OCI-LY3 (cell line): Measurements from ENCODE around the gene TUB.

ENCODE experiments used
- H2AFZ ChIP-seq: fragments of 200-600, 300-600 bp; shearing (Covaris generic); 2 replicates; pipeline ENCODE4 v1.6.0; 2014; ENCODE audit warnings: antibody characterized with exemption, low read depth, low read length
- H3K27ac ChIP-seq: fragments of 200-600, 300-600 bp; sonication (generic); 2 replicates; pipeline ENCODE4 v1.5.1; 2014; ENCODE audit warnings: mild to moderate bottlenecking, low read length, moderate library complexity, mixed read lengths
- H3K27me3 ChIP-seq: fragments of 200-600, 300-600 bp; sonication (generic); 2 replicates; pipeline ENCODE4 v1.6.1; 2014; ENCODE audit warnings: low read depth, low read length, mixed read lengths
- H3K36me3 ChIP-seq: fragments of 200-600, 300-600 bp; sonication (generic); replicated peaks from 2 replicates; pipeline ENCODE3; 2014; ENCODE audit warnings: low read depth, low read length, mixed read lengths
- H3K4me1 ChIP-seq: fragments of 300-600, 200-600 bp; sonication (generic); 2 replicates; pipeline ENCODE4 v1.6.1; 2014; ENCODE audit warnings: low read length, mixed read lengths
- H3K4me2 ChIP-seq: fragments of 200-600, 300-600 bp; sonication (generic); 2 replicates; pipeline ENCODE4 v1.6.1; 2014; ENCODE audit warnings: low read length, mixed read lengths
- H3K4me3 ChIP-seq: fragments of 300-600, 200-600 bp; sonication (generic); 2 replicates; pipeline ENCODE4 v1.5.1; 2014; ENCODE audit warnings: antibody characterized with exemption, mild to moderate bottlenecking, low read length, moderate library complexity
- H3K79me2 ChIP-seq: fragments of 300-600, 200-600 bp; shearing (Covaris generic); 2 replicates; pipeline ENCODE4 v1.6.1; 2014; ENCODE audit warnings: mild to moderate bottlenecking, low read length, mixed read lengths
- H3K9ac ChIP-seq: fragments of 300-600, 200-600 bp; shearing (Covaris generic); 2 replicates; pipeline ENCODE4 v1.6.0; 2014; ENCODE audit warnings: mild to moderate bottlenecking, low read length, moderate library complexity
- H3K9me3 ChIP-seq: fragments of 200-600, 300-600 bp; shearing (Covaris generic); 2 replicates; pipeline ENCODE4 v1.6.1; 2014; ENCODE audit warnings: low read length, mixed read lengths; ENCODE audit not compliant: insufficient read depth
- H4K20me1 ChIP-seq: fragments of 200-600, 300-600 bp; sonication (generic); 2 replicates; pipeline ENCODE4 v1.6.1; 2016; ENCODE audit warnings: low read length, mixed read lengths; ENCODE audit not compliant: insufficient read depth
- CTCF ChIP-seq: fragments of 200-600, 300-600 bp; sonication (generic); IDR thresholded peaks from 2 replicates; pipeline ENCODE4 v1.5.1; 2014; ENCODE audit warnings: antibody characterized with exemption, low read length, low read depth
- EZH2phosphoT487 ChIP-seq: fragments of 200-600 bp; shearing (Covaris generic); IDR thresholded peaks from 2 replicates; pipeline ENCODE4 v1.6.1; 2018; ENCODE audit warnings: antibody characterized with exemption, mixed run types, low read depth

Gene TUB

GRCh38 chr11:8055091-8055835 is 25.7 kb upstream of the TUB start:
- no peak overlapping the region for H3K4me2 ChIP-seq
- no peaks in the 10 kb centered on the region for H3K36me3 ChIP-seq
- no peak overlapping the region for H2AFZ ChIP-seq
- no peak overlapping the region for H3K4me3 ChIP-seq
- H3K27me3 ChIP-seq = peaks cover 7% of the 10 kb centered on the region; the same call in 1 of the 2 replicates
- H3K27ac ChIP-seq = no peak overlapping the region
- no peaks in the 10 kb centered on the region for H3K9me3 ChIP-seq
- H3K9ac ChIP-seq = no peak overlapping the region
- no peaks in the 10 kb centered on the region for H3K79me2 ChIP-seq
- no peaks in the 10 kb centered on the region for H4K20me1 ChIP-seq
- H3K4me1 ChIP-seq = no peaks in the 10 kb centered on the region
- TF ChIP-seq EZH2phosphoT487 (no peak), CTCF (peak; percentile 32)

- no peak for TF ChIP-seq EZH2phosphoT487
- TF ChIP-seq CTCF = no peak
- H3K27ac ChIP-seq = no peak overlapping the region
Measured at GRCh38 chr11:8055836-8056526, 25.0 kb upstream of the TUB start.

GRCh38 chr11:8056810-8057463 is 24.1 kb upstream of the TUB start:
- TF ChIP-seq EZH2phosphoT487 = no peak
- no peak for TF ChIP-seq CTCF
- Histone ChIP-seq H3K36me3 (no peaks in the 10 kb centered on the region), H3K9ac (no peak overlapping the region), H3K27me3 (peaks cover under 1% of the 10 kb centered on the region; the same call in 1 of the 2 replicates), H3K9me3 (no peaks in the 10 kb centered on the region), H3K27ac (no peak overlapping the region), H3K4me1 (no peaks in the 10 kb centered on the region), H3K4me3 (no peak overlapping the region), H4K20me1 (no peaks in the 10 kb centered on the region), H2AFZ (no peak overlapping the region), H3K4me2 (no peak overlapping the region), H3K79me2 (no peaks in the 10 kb centered on the region)

More at GRCh38 chr11:8055836-8056526, 25.0 kb upstream of the TUB start:
- H2AFZ ChIP-seq = no peak overlapping the region
- H4K20me1 ChIP-seq = no peaks in the 10 kb centered on the region
- no peak overlapping the region for H3K9ac ChIP-seq
- H3K4me3 ChIP-seq = no peak overlapping the region
- no peaks in the 10 kb centered on the region for H3K36me3 ChIP-seq
- H3K9me3 ChIP-seq = no peaks in the 10 kb centered on the region
- H3K79me2 ChIP-seq = no peaks in the 10 kb centered on the region
- H3K27me3 ChIP-seq = peaks cover 7% of the 10 kb centered on the region; the same call in 1 of the 2 replicates
- no peak overlapping the region for H3K4me2 ChIP-seq
- H3K4me1 ChIP-seq = no peaks in the 10 kb centered on the region

GRCh38 chr11:8058216-8058615 is 22.8 kb upstream of the TUB start:
- TF ChIP-seq EZH2phosphoT487 (no peak), CTCF (no peak)
- H3K4me2 ChIP-seq = no peak overlapping the region
- H3K9ac ChIP-seq = no peak overlapping the region
- H4K20me1 ChIP-seq = no peaks in the 10 kb centered on the region
- no peak overlapping the region for H3K4me3 ChIP-seq
- H3K9me3 ChIP-seq = no peaks in the 10 kb centered on the region
- no peaks in the 10 kb centered on the region for H3K27me3 ChIP-seq
- H3K4me1 ChIP-seq = no peaks in the 10 kb centered on the region
- no peaks in the 10 kb centered on the region for H3K79me2 ChIP-seq
- H3K27ac ChIP-seq = no peak overlapping the region
- no peak overlapping the region for H2AFZ ChIP-seq
- no peaks in the 10 kb centered on the region for H3K36me3 ChIP-seq
